ENCODE results near the gene NRXN3.

The NRXN3 gene

DNA sequence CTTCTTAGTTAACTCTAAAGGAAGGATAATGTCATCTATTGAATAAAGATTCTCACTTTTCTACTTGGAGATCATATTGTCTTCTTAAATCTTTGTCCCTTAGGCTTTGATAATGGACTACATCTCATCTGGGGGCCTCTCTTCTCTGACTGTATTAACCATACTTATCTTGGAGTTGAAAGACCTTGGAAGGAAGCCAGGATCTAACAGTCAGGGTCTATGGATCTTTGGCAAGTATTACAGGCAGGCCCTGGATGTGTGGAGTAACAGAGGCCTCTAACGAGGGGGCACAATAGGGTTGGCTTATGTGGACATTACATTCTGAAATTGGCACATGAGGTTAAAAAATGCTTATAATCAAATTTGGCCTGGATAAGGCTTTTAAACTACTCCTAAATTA, 513.8 kb downstream of the NRXN3 start:
- Mint-ChIP-seq H3K27ac (no peak overlapping the region), H3K4me3 (no peak overlapping the region), H3K36me3 (ENCODE audit: low read depth) (no peaks in the 10 kb centered on the region), H3K27me3 (no peaks in the 10 kb centered on the region), H3K4me1 (ENCODE audit: low read depth) (no peaks in the 10 kb centered on the region), H3K9me3 (peaks cover 3% of the 10 kb centered on the region)

DNA sequence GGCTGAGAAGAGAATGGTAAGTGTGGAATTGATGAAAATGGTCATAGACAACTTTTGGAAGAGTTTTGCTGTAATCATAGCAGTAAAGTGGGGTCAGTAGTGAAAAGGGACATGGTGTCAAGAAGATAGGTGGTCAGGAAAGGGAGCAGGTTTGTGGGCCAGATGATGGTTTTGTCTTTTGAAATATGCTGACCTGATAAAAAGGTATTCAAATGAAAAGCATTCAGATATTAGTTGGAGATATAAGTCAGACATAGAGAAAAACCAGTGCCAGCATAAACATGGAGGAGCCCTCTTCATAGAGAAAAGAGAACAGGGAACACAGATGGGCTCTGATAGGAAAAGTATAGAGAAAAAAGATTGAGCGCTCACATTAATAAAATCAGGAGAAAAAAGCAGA, 518.3 kb downstream of the NRXN3 start:
- Mint-ChIP-seq H3K4me3 (no peak overlapping the region), H3K4me1 (ENCODE audit: low read depth) (no peaks in the 10 kb centered on the region), H3K27me3 (no peaks in the 10 kb centered on the region), H3K9me3 (peaks cover 3% of the 10 kb centered on the region), H3K36me3 (ENCODE audit: low read depth) (no peaks in the 10 kb centered on the region), H3K27ac (no peak overlapping the region)

DNA sequence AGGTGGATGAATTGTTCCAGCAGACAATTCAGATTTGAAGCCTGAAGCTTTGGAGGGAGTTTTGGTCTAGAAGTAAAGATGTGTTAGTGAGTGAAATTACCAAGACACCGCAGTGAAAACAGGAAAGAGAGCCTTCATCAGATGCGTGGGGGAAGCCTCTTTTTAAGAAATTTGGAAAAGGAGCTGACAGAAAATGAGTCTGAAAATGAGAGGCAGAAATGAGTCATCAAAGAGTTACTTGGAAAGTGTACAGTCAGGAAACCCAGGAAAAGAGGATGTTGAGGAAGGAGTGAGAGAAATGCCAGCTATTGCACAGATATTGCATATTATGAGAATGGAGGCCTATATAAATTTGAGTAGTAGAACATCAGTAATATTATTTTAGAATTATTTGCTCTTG, 520.7 kb downstream of the NRXN3 start:
- Mint-ChIP-seq H3K27me3 (no peaks in the 10 kb centered on the region), H3K4me1 (ENCODE audit: low read depth) (no peaks in the 10 kb centered on the region), H3K27ac (no peak overlapping the region), H3K4me3 (no peak overlapping the region), H3K36me3 (ENCODE audit: low read depth) (no peaks in the 10 kb centered on the region), H3K9me3 (peaks cover 3% of the 10 kb centered on the region)

DNA sequence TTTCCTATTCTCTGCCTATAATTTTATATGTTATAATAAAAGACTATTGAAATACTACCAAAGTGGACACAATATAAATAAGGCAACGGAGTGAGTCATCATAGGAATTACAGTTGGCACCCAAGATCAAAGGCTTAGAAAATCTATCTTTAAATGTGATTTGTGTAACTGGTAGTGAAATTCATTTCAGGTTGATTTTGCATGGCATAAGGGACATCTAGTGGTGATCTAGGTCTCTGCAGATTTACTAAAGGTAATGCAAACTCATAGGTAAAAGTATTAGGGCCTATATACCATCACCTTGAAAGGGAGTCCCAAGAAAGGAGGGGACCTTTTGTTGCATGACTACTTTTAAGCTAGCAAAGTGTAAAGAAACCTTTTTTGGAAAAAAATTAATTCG, 527.2 kb downstream of the NRXN3 start:
- no peaks in the 10 kb centered on the region for H3K27me3 Mint-ChIP-seq
- no peaks in the 10 kb centered on the region for H3K9me3 Mint-ChIP-seq
- H3K27ac Mint-ChIP-seq, result no peak overlapping the region
- H3K4me1 Mint-ChIP-seq (ENCODE audit: low read depth), result no peaks in the 10 kb centered on the region
- no peaks in the 10 kb centered on the region for H3K36me3 Mint-ChIP-seq (ENCODE audit: low read depth)
- H3K4me3 Mint-ChIP-seq, result no peak overlapping the region

DNA sequence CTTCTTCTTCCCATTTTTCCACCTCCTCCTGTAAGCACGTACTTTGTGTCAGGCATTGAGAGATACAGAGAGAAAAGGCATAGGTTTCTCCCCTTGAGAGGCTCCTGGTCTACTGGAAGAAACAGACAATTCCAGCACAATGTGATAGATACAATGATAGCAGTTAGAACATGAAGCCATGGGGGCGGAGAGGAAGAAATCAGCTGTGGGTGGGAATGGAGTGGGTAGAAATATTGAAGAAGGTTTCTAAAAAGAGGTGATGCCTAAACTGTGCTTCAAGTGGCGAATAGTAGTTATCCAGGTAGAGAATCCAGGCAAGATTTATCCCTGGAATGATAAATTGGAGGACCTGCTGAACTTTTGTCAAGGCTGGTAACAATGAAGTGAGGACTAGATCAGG, 528.8 kb downstream of the NRXN3 start:
- Mint-ChIP-seq H3K36me3 (ENCODE audit: low read depth) (no peaks in the 10 kb centered on the region), H3K4me1 (ENCODE audit: low read depth) (no peaks in the 10 kb centered on the region), H3K9me3 (no peaks in the 10 kb centered on the region), H3K27ac (no peak overlapping the region), H3K27me3 (no peaks in the 10 kb centered on the region), H3K4me3 (no peak overlapping the region)

DNA sequence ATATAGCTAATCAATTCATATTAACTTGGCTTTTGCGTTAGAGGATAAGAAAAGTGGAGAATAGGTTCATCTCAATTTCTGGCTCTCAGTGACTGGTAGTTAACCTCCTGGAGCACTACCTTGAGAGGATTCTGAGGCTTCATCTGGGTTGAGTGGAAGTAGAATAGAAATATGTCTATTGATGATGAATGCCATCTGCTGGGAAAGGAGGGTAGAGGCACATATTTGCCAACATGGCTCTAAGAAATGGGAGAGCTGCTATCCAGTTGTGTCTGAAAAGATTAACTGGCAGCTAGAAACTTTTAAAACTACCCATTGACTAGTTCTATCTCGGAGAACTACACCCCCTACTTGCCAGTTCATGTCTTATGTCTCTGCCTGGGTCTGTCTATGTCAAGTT, 530.1 kb downstream of the NRXN3 start:
- Mint-ChIP-seq H3K9me3 (no peaks in the 10 kb centered on the region), H3K4me1 (ENCODE audit: low read depth) (no peaks in the 10 kb centered on the region), H3K4me3 (no peak overlapping the region), H3K36me3 (ENCODE audit: low read depth) (no peaks in the 10 kb centered on the region), H3K27ac (no peak overlapping the region), H3K27me3 (no peaks in the 10 kb centered on the region)

DNA sequence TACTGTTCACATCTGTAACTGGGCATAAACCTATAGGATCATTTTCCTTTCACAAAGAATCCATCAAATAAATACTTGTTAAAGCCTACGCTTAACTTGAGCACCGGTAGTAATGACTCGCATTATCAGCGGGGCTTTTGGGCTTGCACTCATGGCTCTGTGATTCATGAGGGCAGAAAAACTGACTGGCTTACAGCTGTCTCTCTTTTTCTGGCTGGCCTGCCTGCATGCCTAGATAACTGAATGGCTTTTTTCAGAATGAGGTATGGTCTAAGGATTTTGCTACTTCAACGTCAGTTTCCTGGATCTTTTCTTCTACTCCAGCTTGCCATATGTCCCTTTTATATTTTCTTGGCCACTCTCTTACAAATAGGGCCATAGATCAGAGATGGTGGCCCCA, 531.1 kb downstream of the NRXN3 start:
- Mint-ChIP-seq H3K36me3 (ENCODE audit: low read depth) (no peaks in the 10 kb centered on the region), H3K27ac (no peak overlapping the region), H3K4me3 (no peak overlapping the region), H3K27me3 (no peaks in the 10 kb centered on the region), H3K9me3 (no peaks in the 10 kb centered on the region), H3K4me1 (ENCODE audit: low read depth) (no peaks in the 10 kb centered on the region)

DNA sequence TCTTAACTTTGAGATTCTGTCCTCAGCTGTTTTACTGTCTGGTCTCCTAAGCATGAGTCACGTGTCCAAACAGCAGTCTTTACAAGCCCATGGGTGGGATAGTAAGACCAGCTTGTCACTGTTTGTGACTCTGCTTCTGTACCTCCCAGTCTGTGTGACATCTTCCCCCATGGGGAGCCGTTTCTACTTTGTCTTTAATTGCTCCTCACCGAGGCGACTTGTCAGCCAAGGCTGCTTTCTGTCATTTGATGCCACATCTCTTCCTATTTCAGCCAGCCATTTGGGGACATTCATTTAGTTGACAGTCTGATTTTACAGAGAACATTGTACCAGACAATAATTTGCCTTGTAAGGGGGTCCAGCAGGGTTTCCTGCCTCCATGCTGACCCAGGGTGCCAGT, 534.8 kb downstream of the NRXN3 start:
- no peak overlapping the region for H3K27ac Mint-ChIP-seq
- no peaks in the 10 kb centered on the region for H3K27me3 Mint-ChIP-seq
- no peaks in the 10 kb centered on the region for H3K36me3 Mint-ChIP-seq (ENCODE audit: low read depth)
- no peaks in the 10 kb centered on the region for H3K9me3 Mint-ChIP-seq
- no peaks in the 10 kb centered on the region for H3K4me1 Mint-ChIP-seq (ENCODE audit: low read depth)
- H3K4me3 Mint-ChIP-seq, result no peak overlapping the region

DNA sequence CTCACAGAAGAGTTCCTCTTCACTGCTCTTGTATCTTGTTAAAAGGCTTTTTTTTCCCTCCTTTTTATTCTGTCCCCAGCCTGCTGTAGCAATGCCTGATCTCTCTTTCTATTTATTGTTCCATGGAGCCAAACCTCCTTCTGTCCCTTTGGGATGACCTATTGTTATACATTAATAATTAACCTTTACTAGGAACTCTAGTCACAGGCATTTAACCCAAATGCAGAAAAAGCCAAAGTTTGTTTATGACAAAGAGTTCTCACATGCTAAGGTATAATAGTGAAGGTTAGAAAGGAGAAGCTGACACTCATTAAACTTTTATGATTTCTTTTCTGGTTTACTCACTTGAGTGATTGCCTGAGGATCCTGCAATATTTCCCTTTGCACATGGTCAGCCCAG, 535.8 kb downstream of the NRXN3 start:
- no peak overlapping the region for H3K4me3 Mint-ChIP-seq
- H3K9me3 Mint-ChIP-seq, result no peaks in the 10 kb centered on the region
- H3K27me3 Mint-ChIP-seq, result no peaks in the 10 kb centered on the region
- no peak overlapping the region for H3K27ac Mint-ChIP-seq
- H3K4me1 Mint-ChIP-seq (ENCODE audit: low read depth), result no peaks in the 10 kb centered on the region
- no peaks in the 10 kb centered on the region for H3K36me3 Mint-ChIP-seq (ENCODE audit: low read depth)

DNA sequence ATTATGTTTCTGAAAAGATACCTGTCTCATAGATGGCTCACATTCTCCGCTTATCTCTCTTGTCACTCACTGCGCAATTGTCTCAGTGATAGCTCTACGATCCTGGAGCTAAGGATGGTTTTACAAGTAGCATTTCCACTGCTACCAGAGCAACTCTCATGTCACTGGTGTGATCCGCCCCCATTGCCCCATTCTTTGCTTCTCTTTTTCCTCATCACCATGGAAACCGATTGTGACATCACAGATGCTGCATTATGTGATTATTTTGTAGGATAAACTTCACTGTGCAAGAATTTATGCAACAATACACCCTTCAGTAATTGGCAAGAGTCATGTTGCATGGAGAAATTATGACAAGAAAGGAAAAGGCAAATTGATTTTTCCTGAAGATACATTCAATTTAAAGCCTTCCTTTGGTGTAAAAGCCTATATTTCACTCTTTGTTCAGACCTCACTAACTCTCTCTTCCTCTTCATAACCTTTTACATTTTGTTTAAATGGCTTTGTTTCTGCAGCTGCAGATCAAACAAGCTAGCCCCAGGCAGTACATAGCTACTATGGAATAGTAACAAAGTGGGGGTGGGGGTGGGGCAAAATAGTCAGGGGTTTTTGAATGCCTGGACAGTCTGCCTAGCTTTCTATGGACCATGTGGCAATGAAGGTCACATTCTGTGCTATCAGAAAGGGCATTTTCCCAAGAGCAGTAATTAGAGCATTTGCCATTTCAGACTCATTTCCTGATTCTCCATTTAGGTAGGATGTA, 539.8 kb downstream of the NRXN3 start:
- Mint-ChIP-seq H3K27me3 (peaks cover 5% of the 10 kb centered on the region), H3K4me1 (ENCODE audit: low read depth) (no peaks in the 10 kb centered on the region), H3K27ac (no peak overlapping the region), H3K36me3 (ENCODE audit: low read depth) (no peaks in the 10 kb centered on the region), H3K4me3 (no peak overlapping the region), H3K9me3 (peaks cover 5% of the 10 kb centered on the region)

DNA sequence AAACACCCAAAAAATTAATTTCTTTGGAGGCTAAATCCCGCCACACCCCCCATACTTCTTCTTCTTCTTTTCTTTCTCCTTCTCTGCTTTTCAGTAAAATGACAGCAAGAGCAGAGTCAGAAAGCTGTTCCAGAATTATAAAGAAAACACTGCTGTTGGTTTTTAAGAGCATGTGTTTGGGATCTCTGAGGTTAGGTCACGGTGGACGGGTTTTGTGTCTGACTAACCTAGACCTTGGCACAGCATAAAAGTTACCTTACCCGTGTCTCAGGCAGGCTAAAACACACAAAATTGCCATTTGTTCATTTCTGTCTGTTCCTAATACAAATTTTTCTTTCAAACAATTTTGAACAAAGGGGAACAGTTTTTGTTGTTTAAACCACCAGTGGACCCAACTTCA, 540.8 kb downstream of the NRXN3 start:
- H3K27ac Mint-ChIP-seq, result no peak overlapping the region
- H3K9me3 Mint-ChIP-seq, result peaks cover 5% of the 10 kb centered on the region
- H3K36me3 Mint-ChIP-seq (ENCODE audit: low read depth), result no peaks in the 10 kb centered on the region
- H3K4me1 Mint-ChIP-seq (ENCODE audit: low read depth), result no peaks in the 10 kb centered on the region
- H3K27me3 Mint-ChIP-seq, result peaks cover 5% of the 10 kb centered on the region
- no peak overlapping the region for H3K4me3 Mint-ChIP-seq

DNA sequence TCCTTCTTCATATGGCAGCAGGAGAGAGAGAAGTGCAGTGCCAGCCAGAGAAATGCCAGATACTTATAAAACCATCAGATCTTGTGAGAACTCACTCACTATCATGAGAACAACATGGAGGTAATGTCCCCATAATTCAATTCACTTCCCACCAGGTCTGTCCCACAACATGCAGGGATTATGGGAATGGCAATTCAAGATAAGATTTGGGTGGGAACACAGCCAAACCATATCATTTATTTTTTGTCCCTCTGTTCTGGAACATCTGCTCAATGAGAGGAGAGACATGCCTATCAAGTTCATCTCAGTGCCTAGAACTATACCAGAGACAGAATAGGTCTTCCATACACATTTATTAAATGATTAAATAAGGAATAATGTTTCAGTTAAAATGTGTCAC, 543.5 kb downstream of the NRXN3 start:
- H3K27ac Mint-ChIP-seq, result no peak overlapping the region
- no peaks in the 10 kb centered on the region for H3K36me3 Mint-ChIP-seq (ENCODE audit: low read depth)
- peaks cover 5% of the 10 kb centered on the region for H3K27me3 Mint-ChIP-seq
- H3K4me1 Mint-ChIP-seq (ENCODE audit: low read depth), result no peaks in the 10 kb centered on the region
- no peak overlapping the region for H3K4me3 Mint-ChIP-seq
- peaks cover 5% of the 10 kb centered on the region for H3K9me3 Mint-ChIP-seq

DNA sequence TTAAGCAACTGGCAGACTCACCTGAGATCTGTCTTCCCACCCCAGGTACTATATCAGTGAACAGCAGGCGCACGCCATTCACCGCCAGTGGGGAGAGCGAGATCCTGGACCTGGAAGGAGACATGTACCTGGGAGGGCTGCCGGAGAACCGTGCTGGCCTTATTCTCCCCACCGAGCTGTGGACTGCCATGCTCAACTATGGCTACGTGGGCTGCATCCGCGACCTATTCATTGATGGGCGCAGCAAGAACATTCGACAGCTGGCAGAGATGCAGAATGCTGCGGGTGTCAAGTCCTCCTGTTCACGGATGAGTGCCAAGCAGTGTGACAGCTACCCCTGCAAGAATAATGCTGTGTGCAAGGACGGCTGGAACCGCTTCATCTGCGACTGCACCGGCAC, 544.5 kb downstream of the NRXN3 start:
- peaks cover 5% of the 10 kb centered on the region for H3K27me3 Mint-ChIP-seq
- no peaks in the 10 kb centered on the region for H3K4me1 Mint-ChIP-seq (ENCODE audit: low read depth)
- H3K27ac Mint-ChIP-seq, result no peak overlapping the region
- no peak overlapping the region for H3K4me3 Mint-ChIP-seq
- peaks cover 5% of the 10 kb centered on the region for H3K9me3 Mint-ChIP-seq
- no peaks in the 10 kb centered on the region for H3K36me3 Mint-ChIP-seq (ENCODE audit: low read depth)

DNA sequence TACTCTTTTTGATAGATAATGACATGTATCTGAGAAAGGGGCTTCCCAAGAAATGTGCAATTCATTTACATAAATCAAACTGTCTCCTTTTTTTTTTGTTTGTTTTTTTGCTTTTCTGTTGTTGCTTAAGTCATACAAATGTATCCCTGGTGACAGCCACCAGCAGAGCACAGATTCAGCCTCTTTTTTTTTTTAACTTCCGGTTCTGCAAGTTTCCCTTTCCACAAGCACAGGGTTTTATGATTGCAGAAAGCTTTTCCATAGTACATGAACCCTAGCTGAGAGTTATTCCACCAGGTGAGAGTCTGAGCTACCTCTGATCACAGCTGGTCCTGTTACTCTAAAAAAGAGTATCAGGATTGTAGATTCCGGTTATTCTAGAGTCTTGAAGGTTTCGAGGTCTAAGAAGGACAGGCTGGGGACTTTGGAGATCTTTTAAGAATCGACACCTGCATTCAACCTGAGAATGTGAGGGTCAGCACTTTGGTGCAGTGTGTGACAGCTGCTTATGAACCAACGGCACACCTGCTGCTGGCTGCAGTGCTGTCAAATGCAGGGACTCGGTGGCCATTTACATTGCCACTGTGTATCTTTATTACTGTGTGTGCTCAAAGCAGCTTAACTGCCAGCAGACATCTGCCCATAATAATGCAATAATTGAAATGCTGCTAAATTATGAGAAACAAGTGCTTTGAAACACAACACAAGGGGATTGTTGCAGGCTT, 551.7 kb downstream of the NRXN3 start:
- Mint-ChIP-seq H3K27me3 (no peaks in the 10 kb centered on the region), H3K4me1 (ENCODE audit: low read depth) (no peaks in the 10 kb centered on the region)

DNA sequence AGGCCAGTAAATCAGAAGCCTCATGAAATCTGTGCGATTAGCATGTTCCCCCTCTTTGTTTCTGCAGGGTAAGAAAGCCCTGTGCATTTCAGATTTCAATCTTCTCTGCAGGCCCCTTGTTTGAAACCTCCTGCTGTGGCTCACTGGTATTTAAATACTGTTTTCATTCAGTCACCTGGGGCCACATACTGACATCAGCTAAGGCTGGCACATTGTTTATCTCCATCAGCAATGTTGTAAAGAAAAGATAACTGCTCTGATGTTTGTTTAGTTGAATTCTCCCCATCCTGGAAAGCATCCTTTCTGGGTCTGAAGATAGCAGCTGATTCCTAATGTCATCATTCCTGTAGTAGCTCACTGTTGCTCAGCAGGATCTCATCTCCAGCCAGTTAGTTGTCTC, 554.9 kb downstream of the NRXN3 start:
- no peaks in the 10 kb centered on the region for H3K36me3 Mint-ChIP-seq (ENCODE audit: low read depth)
- no peaks in the 10 kb centered on the region for H3K9me3 Mint-ChIP-seq
- no peaks in the 10 kb centered on the region for H3K4me1 Mint-ChIP-seq (ENCODE audit: low read depth)
- H3K27ac Mint-ChIP-seq, result no peak overlapping the region
- no peaks in the 10 kb centered on the region for H3K27me3 Mint-ChIP-seq
- H3K4me3 Mint-ChIP-seq, result no peak overlapping the region

More for the DNA sequence above, 551.7 kb downstream of the NRXN3 start:
- Mint-ChIP-seq H3K4me3 (no peak overlapping the region), H3K27ac (no peak overlapping the region), H3K36me3 (ENCODE audit: low read depth) (no peaks in the 10 kb centered on the region), H3K9me3 (no peaks in the 10 kb centered on the region)

DNA sequence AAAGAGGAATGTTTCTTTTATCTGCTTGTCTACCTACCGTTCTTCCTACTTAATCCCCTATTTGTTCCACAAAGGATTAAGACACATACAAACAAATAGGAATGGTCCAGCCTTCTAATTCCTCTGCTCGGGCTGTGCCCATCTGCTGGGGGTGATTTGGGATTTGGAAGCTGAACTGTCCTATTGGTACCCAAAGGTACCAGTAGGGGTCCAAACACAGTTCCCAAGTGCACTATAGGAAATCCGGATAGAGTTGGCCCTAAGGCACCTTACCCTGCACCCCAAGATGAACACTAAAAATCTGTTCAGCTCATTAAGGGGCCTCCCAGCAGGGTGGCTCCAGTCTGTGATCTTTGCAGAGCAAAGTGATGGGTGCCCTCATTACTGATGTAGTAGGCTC, 566.9 kb downstream of the NRXN3 start:
- Mint-ChIP-seq H3K27ac (no peak overlapping the region), H3K4me3 (no peak overlapping the region), H3K9me3 (no peaks in the 10 kb centered on the region), H3K36me3 (ENCODE audit: low read depth) (no peaks in the 10 kb centered on the region), H3K4me1 (ENCODE audit: low read depth) (no peaks in the 10 kb centered on the region), H3K27me3 (no peaks in the 10 kb centered on the region)
